ENCODE results near the gene TIMM44.

DNA sequence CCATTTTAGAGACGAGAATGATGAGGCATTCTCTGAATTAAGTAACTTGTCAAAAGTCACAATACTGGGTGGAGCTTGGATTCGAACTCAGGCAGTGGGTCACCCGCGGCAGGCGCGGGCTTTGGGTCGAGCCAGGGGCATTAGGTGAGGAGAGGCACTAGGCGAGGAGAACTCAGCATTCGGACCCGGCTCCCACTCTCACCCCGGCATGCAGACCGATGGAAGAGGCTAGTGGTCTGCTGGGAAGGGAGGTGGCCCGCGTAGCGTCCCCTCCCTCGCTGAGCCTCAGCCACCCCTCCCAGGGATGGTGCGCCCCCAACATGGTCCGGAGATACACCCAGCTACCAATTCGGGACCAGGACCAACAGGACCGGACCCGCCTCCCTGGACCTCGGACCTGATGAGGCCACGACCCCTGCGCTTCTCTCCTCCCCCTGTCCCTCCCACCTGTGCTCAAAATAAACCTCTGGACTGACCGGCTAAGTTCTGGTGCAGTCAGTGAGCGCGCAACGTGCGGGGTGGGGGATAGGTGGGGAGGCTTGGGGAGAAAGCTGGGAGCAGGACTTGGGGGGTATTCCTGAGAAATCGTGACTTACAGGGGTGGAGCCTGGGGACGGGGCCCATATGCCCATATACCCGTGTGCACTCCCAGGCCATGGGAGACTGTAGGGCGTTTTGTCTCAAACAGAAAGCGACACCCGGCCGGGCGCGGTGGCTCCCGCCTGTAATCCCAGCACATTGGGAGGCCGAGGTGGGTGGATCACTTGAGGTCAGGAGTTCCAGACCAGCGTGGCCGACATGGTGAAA lies 24.6 kb downstream of the TIMM44 start:
- TF ChIP-seq POLR2A (IDR thresholded peaks at IDR 0.05), result no peak
- TF ChIP-seq POLR2AphosphoS5 (IDR thresholded peaks at IDR 0.05), result no peak
